GM21367 (cell line): ENCODE data around the gene PM20D2.

Experiments
- ATAC-seq: cut with Tn5 transposase; IDR thresholded peaks from one replicate; pipeline ENCODE4 v1.9.1; 2021; ENCODE audit not compliant: unreplicated experiment

The PM20D2 gene

GRCh38 chr6:89144354-89144906, 1.4 kb upstream of the PM20D2 start:
- ATAC-seq: no peak

- peak; percentile 51 for ATAC-seq
Observed at GRCh38 chr6:89145091-89145955, 532 bp upstream of the PM20D2 start.

- peak; percentile 21 for ATAC-seq
Observed at GRCh38 chr6:89146718-89147700, 1.2 kb downstream of the PM20D2 start.

- no peak for ATAC-seq
Observed at GRCh38 chr6:89148016-89148750, 2.3 kb downstream of the PM20D2 start.

- no peak for ATAC-seq
Observed at GRCh38 chr6:89154131-89154530, 8.3 kb downstream of the PM20D2 start.

- no peak for ATAC-seq
Observed at GRCh38 chr6:89160331-89161092, 14.7 kb downstream of the PM20D2 start.

GRCh38 chr6:89161326-89162046, 15.6 kb downstream of the PM20D2 start:
- no peak for ATAC-seq

- ATAC-seq: no peak
Observed at GRCh38 chr6:89162047-89162371, 16.2 kb downstream of the PM20D2 start.

- no peak for ATAC-seq
Observed at GRCh38 chr6:89172131-89172530, 26.3 kb downstream of the PM20D2 start.

GRCh38 chr6:89173634-89174033, 27.8 kb downstream of the PM20D2 start:
- no peak for ATAC-seq

GRCh38 chr6:89180112-89180511, 34.3 kb downstream of the PM20D2 start:
- ATAC-seq: no peak

- no peak for ATAC-seq
Observed at GRCh38 chr6:89180971-89181370, 35.1 kb downstream of the PM20D2 start.

GRCh38 chr6:89183294-89183693, 37.4 kb downstream of the PM20D2 start:
- no peak for ATAC-seq

- no peak for ATAC-seq
Observed at GRCh38 chr6:89184344-89184743, 38.5 kb downstream of the PM20D2 start.

GRCh38 chr6:89186762-89187161, 40.9 kb downstream of the PM20D2 start:
- ATAC-seq: no peak

- no peak for ATAC-seq
Observed at GRCh38 chr6:89187504-89187903, 41.6 kb downstream of the PM20D2 start.

- ATAC-seq: no peak
Observed at GRCh38 chr6:89190741-89191140, 44.9 kb downstream of the PM20D2 start.

GRCh38 chr6:89194559-89194958, 48.7 kb downstream of the PM20D2 start:
- no peak for ATAC-seq

- no peak for ATAC-seq
Observed at GRCh38 chr6:89197141-89197540, 51.3 kb downstream of the PM20D2 start.
